Spleen (tissue), 11 donors: ENCODE data around the gene KCNQ1. TPM values are rescaled to one million over a fixed set of nuclear protein-coding genes. Genes with fewer than 3 reads are reported as not detected.

Experiments
- DNase-seq: peaks from one replicate; pipeline ENCODE4 v3.0.0-alpha.2; 2020
- H3K27ac ChIP-seq, 8 donors: fragments of 200-600 bp; sonication (generic) in 7 of 8; 1 replicate in 4 of 8; 2 replicates in 4 of 8; pipeline versions ENCODE4 v1.5.0 to v1.8.0; 2016 to 2021; ENCODE audit warnings: inconsistent platforms in 4 of 8, mild to moderate bottlenecking in 4 of 8, moderate library complexity in 1 of 8
- H3K27me3 ChIP-seq, 7 donors: fragments of 200-600 bp; sonication (generic) in 6 of 7; replicated peaks in 1 of 7; 1 replicate in 4 of 7; 2 replicates in 3 of 7; pipeline versions ENCODE4 v1.5.0 to v1.8.0; 2016 to 2021; ENCODE audit warnings: inconsistent platforms in 3 of 7, mild to moderate bottlenecking in 1 of 7
- H3K36me3 ChIP-seq, 6 donors: fragments of 200-600 bp; sonication (generic) in 5 of 6; 1 replicate in 4 of 6; 2 replicates in 2 of 6; pipeline versions ENCODE4 v1.5.0 to v1.8.0; 2016 to 2021; ENCODE audit warnings: inconsistent platforms in 2 of 6
- H3K4me1 ChIP-seq, 6 donors: fragments of 200-600 bp; sonication (generic) in 5 of 6; 1 replicate in 3 of 6; 2 replicates in 3 of 6; pipeline versions ENCODE4 v1.5.0 to v1.8.0; 2016 to 2021; ENCODE audit warnings: inconsistent platforms in 3 of 6
- H3K4me3 ChIP-seq, 8 donors: fragments of 200-600 bp; sonication (generic) in 7 of 8; 1 replicate in 4 of 8; 2 replicates in 4 of 8; pipeline versions ENCODE4 v1.5.0 to v1.8.0; 2016 to 2021; ENCODE audit warnings: inconsistent platforms in 4 of 8, mild to moderate bottlenecking in 4 of 8, moderate library complexity in 2 of 8
- H3K9me3 ChIP-seq, 8 donors: fragments of 200-600 bp; sonication (generic) in 7 of 8; 1 replicate in 4 of 8; 2 replicates in 4 of 8; pipeline versions ENCODE4 v1.5.0 to v1.8.0; 2016 to 2021; ENCODE audit warnings: inconsistent platforms in 4 of 8
- CTCF ChIP-seq, 11 experiments: fragments of 200-600 bp in 7 of 11; fragments of 450-650 bp in 4 of 11; sonication (generic) in 4 of 11; IDR thresholded peaks in 8 of 11; conservative IDR thresholded peaks in 3 of 11; 1 replicate in 7 of 11; 2 replicates in 4 of 11; pipeline versions ENCODE4 v1.4.0 to v1.8.0; 2016 to 2021; ENCODE audit warnings: antibody characterized with exemption in 11 of 11, inconsistent platforms in 4 of 11, mild to moderate bottlenecking in 1 of 11
- POLR2A ChIP-seq, 3 donors: fragments of 450-650 bp; IDR thresholded peaks; one replicate each; pipeline ENCODE4 v1.5.1; 2017; ENCODE audit warnings: antibody characterized with exemption in 3 of 3, mild to moderate bottlenecking in 1 of 3
- POLR2AphosphoS5 ChIP-seq, 3 donors: sonication (generic); formaldehyde crosslinking; IDR thresholded peaks; one replicate each; pipeline ENCODE4 v1.5.1; 2017; ENCODE audit warnings: antibody characterized with exemption in 3 of 3
- WGBS, 5 donors: extraction: QIAGEN DNeasy Blood & Tissue Kit in 3 of 5; methylation state at CpG; one replicate each; pipeline versions ENCODE4 v1.1.5 to v1.1.7; 2013 to 2018; 5-methylcytosine and 5-hydroxymethylcytosine counted together
- intact Hi-C: fragments of 100-400 bp; cut with DNase I; formaldehyde crosslinking; loops from one replicate; pipeline ENCODE4 v1.15.0; 2023; ENCODE audit warnings: low total_unique reads
- polyA plus RNA-seq, 3 donors: library from polyadenylated mRNA; stranded (reverse); fragments of 200-250 nt; gene quantifications; one replicate each; pipeline ENCODE4 v1.2.1, GENCODE V29; 2013
- total RNA-seq, 7 donors: library from RNA; depleted of rRNA in 3 of 7; stranded (reverse); fragments of >200 nt in 3 of 7; fragmentation: NEBNext Ultra II Directional in 4 of 7; extraction: Animal tissue kit (Norgen Biotek cat#: 25700) in 4 of 7; gene quantifications; one replicate each; pipeline versions ENCODE4 v1.1.0 to v1.2.1, GENCODE V29; 2016 to 2021
- donor health status: healthy with polysubstance abuse.
- donor health status: DM: no; HTN: no; CAD: no; lungs with moderate emphysema.
- donor health status: DM: no; HTN: no; CAD: no.
- donor health status: Bipolar disorder and iron deficiency.
- donor health status: healthy.
- donor health status: DM: no; HTN: no; CAD: no.
- donor health status: DM: yes; HTN: yes; CAD: no.

The KCNQ1 gene
- total and polyA plus RNA-seq, 10 donors = 3.3 to 21.6 (median 13.5) TPM

- Histone ChIP-seq H3K4me3 (no peak overlapping the region), H3K27me3 (no peaks in the 10 kb centered on the region), H3K9me3 (no peaks in the 10 kb centered on the region), H3K27ac (no peak overlapping the region), H3K4me1 (peaks cover 0 to 12% (median 4%) of the 10 kb centered on the region in 6 donors), H3K36me3 (no peaks in the 10 kb centered on the region)
- 69 to 89% (median 77%) methylated on average over 21 to 23 of the region's 23 CpGs for whole genome bisulfite sequencing, 5 donors
- intact Hi-C loops = no loop called here
- TF ChIP-seq POLR2A (IDR thresholded peaks at IDR 0.05) = no peak
- TF ChIP-seq CTCF (IDR thresholded peaks at IDR 0.05 in 8 of 11, conservative IDR thresholded peaks at IDR 0.05 in 3 of 11) = no peak
- no peak for TF ChIP-seq POLR2AphosphoS5 (IDR thresholded peaks at IDR 0.05)
- DNase-seq = no peak
These were observed 394.7 kb downstream of the KCNQ1 start for GRCh38 chr11:2839395-2839943.

DNA sequence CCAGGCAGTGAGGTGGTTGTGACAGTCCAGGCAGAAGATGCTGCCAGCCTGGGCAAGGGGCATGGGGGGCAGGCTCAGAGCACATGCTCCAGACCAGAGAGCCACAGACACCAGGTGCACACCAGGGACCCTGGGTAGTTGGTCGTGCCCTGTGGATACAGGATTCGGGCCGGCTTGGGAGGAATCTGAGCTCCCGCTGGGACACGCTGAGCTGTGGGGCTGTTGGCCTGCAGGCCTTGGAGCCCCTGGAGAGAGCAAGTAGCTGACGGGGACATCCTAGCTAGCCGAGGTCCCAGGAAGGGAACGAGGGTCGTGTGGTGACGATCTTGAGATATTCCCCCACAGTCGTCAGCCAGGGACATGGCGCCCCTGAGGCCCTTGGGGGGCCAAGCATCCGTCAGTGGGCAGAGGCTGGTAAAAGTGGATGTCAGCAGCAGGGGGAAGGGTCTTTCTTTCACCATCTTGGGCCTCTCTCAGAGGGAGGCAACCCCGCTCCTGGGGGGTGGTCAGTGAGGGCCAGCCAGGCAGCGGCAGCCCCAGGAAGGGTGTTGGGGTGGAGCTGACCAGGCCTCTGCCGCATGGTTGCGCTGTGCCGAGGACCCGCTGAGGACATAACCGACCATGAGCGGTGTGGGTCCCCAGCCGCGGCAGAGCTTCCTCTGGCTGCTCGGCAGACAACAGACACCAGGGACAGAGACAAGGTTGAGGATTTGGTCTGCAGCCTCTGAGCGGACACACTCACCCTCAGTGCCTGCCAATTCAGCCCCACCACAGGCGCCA lies 396.8 kb downstream of the KCNQ1 start:
- H3K4me1 ChIP-seq = peaks cover 0 to 10% (median 4%) of the 10 kb centered on the region in 6 donors
- H3K36me3 ChIP-seq = no peaks in the 10 kb centered on the region
- no peak for DNase-seq
- 89 to 96% (median 91%) methylated on average over 10 to 26 of the region's 26 CpGs for WGBS, 5 donors
- H3K27ac ChIP-seq = no peak overlapping the region
- no peaks in the 10 kb centered on the region for H3K27me3 ChIP-seq
- intact Hi-C loops = no loop called here
- H3K9me3 ChIP-seq = no peaks in the 10 kb centered on the region
- H3K4me3 ChIP-seq = no peak overlapping the region
- TF ChIP-seq POLR2AphosphoS5 (IDR thresholded peaks at IDR 0.05) (no peak), POLR2A (IDR thresholded peaks at IDR 0.05) (no peak), CTCF (IDR thresholded peaks at IDR 0.05 in 8 of 11, conservative IDR thresholded peaks at IDR 0.05 in 3 of 11) (no peak)

GRCh38 chr11:2842876-2843275 lies 398.1 kb downstream of the KCNQ1 start:
- intact Hi-C loops = no loop called here
- Histone ChIP-seq H3K4me3 (no peak overlapping the region), H3K9me3 (no peaks in the 10 kb centered on the region), H3K36me3 (peaks cover 0 to 5% (median 0%) of the 10 kb centered on the region in 6 donors), H3K27me3 (no peaks in the 10 kb centered on the region), H3K4me1 (peaks cover 0 to 6% (median 0%) of the 10 kb centered on the region in 6 donors), H3K27ac (no peak overlapping the region)
- DNase-seq = no peak
- TF ChIP-seq CTCF (IDR thresholded peaks at IDR 0.05 in 8 of 11, conservative IDR thresholded peaks at IDR 0.05 in 3 of 11) = no peak
- no peak for TF ChIP-seq POLR2AphosphoS5 (IDR thresholded peaks at IDR 0.05)
- TF ChIP-seq POLR2A (IDR thresholded peaks at IDR 0.05) = no peak
- 92 to 96% (median 94%) methylated on average over 16 of the region's 16 CpGs for WGBS, 5 donors

DNA sequence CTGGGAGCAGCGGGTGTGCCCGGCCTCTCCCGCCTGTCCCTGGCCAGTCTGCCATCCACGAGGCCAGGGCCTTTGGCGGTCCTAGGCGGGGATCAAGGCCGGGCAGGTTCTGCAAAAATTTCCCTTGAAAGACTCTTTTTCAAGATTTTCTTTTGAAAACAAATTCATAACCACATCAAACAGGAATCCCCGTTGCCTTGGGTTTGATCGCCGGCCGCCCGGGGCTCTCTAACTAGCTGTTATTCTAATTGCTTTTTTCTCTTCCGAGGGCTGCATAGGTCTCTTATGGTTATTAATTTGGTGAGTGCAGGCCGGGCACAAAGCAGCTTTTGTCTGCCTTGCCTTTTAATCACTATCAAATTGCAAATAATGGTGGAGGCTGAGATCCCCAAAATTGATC lies 398.7 kb downstream of the KCNQ1 start:
- DNase-seq = no peak
- Histone ChIP-seq H3K27ac (no peak overlapping the region), H3K4me1 (peaks cover 0 to 7% (median 0%) of the 10 kb centered on the region in 6 donors), H3K27me3 (no peaks in the 10 kb centered on the region), H3K4me3 (no peak overlapping the region), H3K36me3 (peaks cover 0 to 12% (median 0%) of the 10 kb centered on the region in 6 donors), H3K9me3 (no peaks in the 10 kb centered on the region)
- intact Hi-C loops = no loop called here
- 74 to 87% (median 76%) methylated on average over 14 of the region's 14 CpGs for WGBS, 5 donors
- TF ChIP-seq CTCF (IDR thresholded peaks at IDR 0.05 in 8 of 11, conservative IDR thresholded peaks at IDR 0.05 in 3 of 11) = no peak
- no peak for TF ChIP-seq POLR2AphosphoS5 (IDR thresholded peaks at IDR 0.05)
- TF ChIP-seq POLR2A (IDR thresholded peaks at IDR 0.05) = no peak
